ENCODE results near the gene CCDC54. TPM values are rescaled to one million over a fixed set of nuclear protein-coding genes. Genes with fewer than 3 reads are reported as not detected.

Gene CCDC54
- total RNA-seq, 1 donor from 2014 or later = not detected

- ATAC-seq (no peak), DNase-seq (no peak)
- intact Hi-C loops (cut with DNase I) = no loop called here
- Histone ChIP-seq H3K27me3 (no peaks in the 10 kb centered on the region), H3K27ac (no peak overlapping the region), H3K4me1 (no peaks in the 10 kb centered on the region), H3K4me3 (no peak overlapping the region), H3K36me3 (no peaks in the 10 kb centered on the region), H3K9me3 (no peaks in the 10 kb centered on the region)
- no peak for TF ChIP-seq CTCF (IDR thresholded peaks at IDR 0.05)
Measured at GRCh38 chr3:107394502-107394901, 17.3 kb downstream of the CCDC54 start.

DNA sequence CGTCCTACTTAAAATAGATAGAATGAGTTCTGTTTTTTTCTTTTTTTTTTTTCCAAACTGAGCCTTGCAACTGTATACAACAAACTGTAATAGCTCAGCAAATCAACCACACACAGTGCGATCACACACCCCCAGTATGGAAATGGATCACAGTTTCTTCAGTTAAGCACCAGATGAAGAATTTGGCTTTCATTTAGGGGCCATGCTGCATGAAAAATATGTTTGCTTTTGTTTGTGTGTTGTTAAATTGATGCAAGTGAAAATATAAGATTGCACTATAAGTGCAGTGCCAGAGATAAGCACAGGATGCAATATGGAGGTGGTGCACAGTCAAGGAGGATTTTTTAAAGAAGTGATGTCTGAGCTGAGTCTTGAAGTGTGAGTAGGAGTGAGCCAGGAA lies 17.8 kb downstream of the CCDC54 start:
- ATAC-seq (no peak), DNase-seq (no peak)
- no peaks in the 10 kb centered on the region for H3K9me3 ChIP-seq

DNA sequence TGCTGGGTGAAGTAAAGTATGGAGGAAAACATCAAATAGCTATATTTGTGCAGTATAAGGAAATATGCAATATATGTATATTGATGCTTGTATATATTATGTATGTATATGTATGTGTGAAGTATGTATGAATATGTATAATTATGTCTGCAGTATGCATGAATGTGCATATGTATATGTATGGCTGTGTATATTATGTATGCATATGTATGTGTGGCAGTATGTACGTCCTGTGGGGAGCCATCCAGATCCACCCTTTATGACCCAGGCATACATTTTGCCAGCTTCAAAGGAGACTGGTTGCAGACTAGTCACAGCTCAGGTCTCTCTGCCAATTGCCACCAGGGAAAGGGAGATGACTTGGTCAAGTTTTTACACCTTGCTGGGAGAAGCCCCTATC lies 24.1 kb downstream of the CCDC54 start:
- no peak for DNase-seq
- no peak overlapping the region for H3K27ac ChIP-seq
- no peaks in the 10 kb centered on the region for H3K4me1 ChIP-seq
- no peaks in the 10 kb centered on the region for H3K9me3 ChIP-seq
- H3K36me3 ChIP-seq = no peaks in the 10 kb centered on the region
- H3K27me3 ChIP-seq = no peaks in the 10 kb centered on the region
- H3K4me3 ChIP-seq = no peak overlapping the region
- no peak for TF ChIP-seq CTCF (IDR thresholded peaks at IDR 0.05)
- intact Hi-C loops (cut with DNase I) = no loop called here
- ATAC-seq = no peak

More for the DNA sequence above, 17.8 kb downstream of the CCDC54 start:
- no peaks in the 10 kb centered on the region for H3K4me1 ChIP-seq
- no peaks in the 10 kb centered on the region for H3K36me3 ChIP-seq
- H3K4me3 ChIP-seq = no peak overlapping the region
- H3K27me3 ChIP-seq = no peaks in the 10 kb centered on the region
- H3K27ac ChIP-seq = no peak overlapping the region
- no peak for TF ChIP-seq CTCF (IDR thresholded peaks at IDR 0.05)
- intact Hi-C loops (cut with DNase I) = no loop called here

DNA sequence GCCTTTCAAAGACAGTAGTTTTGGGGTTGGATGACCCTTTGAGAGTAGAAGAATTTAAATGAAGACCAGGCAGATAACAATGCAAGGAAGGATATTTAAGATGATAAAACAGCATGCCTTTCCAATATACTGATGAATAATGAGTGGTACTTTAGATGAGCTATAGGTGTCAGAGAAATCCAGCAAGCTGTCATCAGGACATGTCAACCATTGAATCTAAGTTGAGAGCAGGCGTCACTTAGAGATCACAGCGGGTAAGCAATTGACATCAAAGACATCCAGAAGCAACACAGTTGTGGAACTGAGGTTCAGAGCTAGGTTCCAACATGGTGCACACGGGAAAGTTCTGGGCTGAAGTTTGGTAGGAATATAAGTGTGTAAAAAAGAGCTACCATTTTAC lies 25.0 kb downstream of the CCDC54 start:
- ATAC-seq (no peak), DNase-seq (no peak)
- no peaks in the 10 kb centered on the region for H3K27me3 ChIP-seq
- TF ChIP-seq CTCF (IDR thresholded peaks at IDR 0.05) = no peak
- intact Hi-C loops (cut with DNase I) = no loop called here
- H3K4me3 ChIP-seq = no peak overlapping the region
- H3K27ac ChIP-seq = no peak overlapping the region
- no peaks in the 10 kb centered on the region for H3K9me3 ChIP-seq
- no peaks in the 10 kb centered on the region for H3K36me3 ChIP-seq
- no peaks in the 10 kb centered on the region for H3K4me1 ChIP-seq

DNA sequence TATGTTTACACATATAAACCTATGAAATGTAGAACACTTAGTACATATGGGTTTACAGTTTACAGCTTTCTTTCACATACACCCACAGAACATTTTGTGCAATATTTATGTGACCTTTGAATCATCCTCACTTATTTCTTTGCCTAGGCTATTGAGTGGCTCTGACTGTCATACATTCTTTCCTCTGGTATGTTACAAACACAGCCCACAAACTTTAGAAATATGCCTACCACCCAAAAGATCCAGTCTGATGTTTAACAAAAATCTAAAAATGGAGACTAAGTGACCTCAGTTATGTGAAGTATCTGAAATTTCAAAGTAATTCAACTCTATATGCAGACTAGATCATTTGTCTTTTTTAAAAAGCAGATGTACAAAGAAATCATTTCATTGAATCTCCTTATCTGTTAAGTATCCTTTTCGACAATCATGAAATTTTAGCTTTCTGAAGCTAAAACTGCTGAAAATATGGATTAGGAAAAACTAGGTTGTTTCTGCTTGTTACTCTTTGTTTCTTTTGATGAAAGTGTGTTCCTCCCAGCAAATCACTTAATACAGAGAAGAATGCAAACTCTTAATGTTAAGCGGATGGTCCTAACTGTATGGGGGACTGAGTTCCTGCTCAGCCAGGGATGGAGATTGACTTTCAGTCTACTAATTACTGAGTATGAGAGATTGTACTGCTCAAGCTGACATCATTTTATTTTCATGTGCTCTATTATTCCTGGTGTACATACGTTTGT lies 27.7 kb downstream of the CCDC54 start:
- H3K4me3 ChIP-seq = no peak overlapping the region
- no peaks in the 10 kb centered on the region for H3K9me3 ChIP-seq
- intact Hi-C loops (cut with DNase I) = no loop called here
- DNase-seq (no peak), ATAC-seq (no peak)
- no peaks in the 10 kb centered on the region for H3K36me3 ChIP-seq
- H3K27ac ChIP-seq = no peak overlapping the region
- no peaks in the 10 kb centered on the region for H3K4me1 ChIP-seq
- no peaks in the 10 kb centered on the region for H3K27me3 ChIP-seq
- TF ChIP-seq CTCF (IDR thresholded peaks at IDR 0.05) = no peak

DNA sequence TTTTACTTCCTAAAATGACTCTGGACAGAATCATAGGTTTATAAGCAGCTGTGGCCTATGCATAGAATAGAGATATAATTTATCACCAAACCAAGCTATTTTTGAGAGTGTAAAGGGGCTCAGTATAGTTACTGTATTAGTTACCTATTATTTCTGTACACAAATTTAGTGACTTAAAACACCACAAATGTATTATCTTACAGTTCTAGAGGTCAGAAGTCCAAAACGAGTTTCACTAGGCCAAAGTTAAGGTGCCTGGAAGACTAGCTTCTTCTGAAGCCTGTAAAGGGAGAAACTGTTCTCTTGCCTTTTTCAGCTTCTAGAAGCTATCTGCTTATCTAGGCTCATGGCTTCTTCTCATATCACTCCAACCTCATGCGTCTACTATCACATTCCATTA lies 30.1 kb downstream of the CCDC54 start:
- no peak overlapping the region for H3K4me3 ChIP-seq
- DNase-seq = no peak
- no peaks in the 10 kb centered on the region for H3K4me1 ChIP-seq
- TF ChIP-seq CTCF (IDR thresholded peaks at IDR 0.05) = no peak
- H3K27me3 ChIP-seq = no peaks in the 10 kb centered on the region
- H3K27ac ChIP-seq = no peak overlapping the region
- H3K9me3 ChIP-seq = no peaks in the 10 kb centered on the region
- no peak for ATAC-seq
- intact Hi-C loops (cut with DNase I) = no loop called here
- H3K36me3 ChIP-seq = no peaks in the 10 kb centered on the region

Measured in upper lobe of right lung (tissue), 1 donor.